H9 (cell line): ENCODE measurements around the gene ACSF3. TPM values are rescaled to one million over a fixed set of nuclear protein-coding genes. Genes with fewer than 3 reads are reported as not detected.

Experiments used
- DNase-seq: peaks from one replicate; pipeline ENCODE4 v3.0.0-alpha.2; 2017
- H2AFZ ChIP-seq: one replicate; pipeline ENCODE4 v1.6.1; 2013; ENCODE audit warnings: mild to moderate bottlenecking, low read length, control low read depth, moderate library complexity
- H2AK5ac ChIP-seq: 2 replicates; pipeline ENCODE4 v1.6.1; 2013; ENCODE audit warnings: low read length, control low read depth, mixed read lengths; ENCODE audit not compliant: insufficient read length
- H2BK120ac ChIP-seq: one replicate; pipeline ENCODE4 v1.6.1; 2013; ENCODE audit warnings: low read depth, mild to moderate bottlenecking, low read length, control low read depth, inconsistent platforms; ENCODE audit not compliant: poor library complexity, severe bottlenecking
- H2BK12ac ChIP-seq: 2 replicates; pipeline ENCODE4 v1.6.1; 2013; ENCODE audit warnings: low read length, control low read depth, mixed read lengths, low read depth; ENCODE audit not compliant: insufficient read length
- H2BK15ac ChIP-seq: 2 replicates; pipeline ENCODE4 v1.6.1; 2013; ENCODE audit warnings: low read depth, low read length, control low read depth
- H2BK20ac ChIP-seq: one replicate; pipeline ENCODE4 v1.6.1; 2013; ENCODE audit warnings: low read depth, mild to moderate bottlenecking, low read length, control low read depth, inconsistent platforms; ENCODE audit not compliant: poor library complexity, severe bottlenecking
- H2BK5ac ChIP-seq: 2 replicates; pipeline ENCODE4 v1.6.1; 2013; ENCODE audit warnings: low read length, control low read depth, mixed read lengths; ENCODE audit not compliant: insufficient read length
- H3K14ac ChIP-seq: 2 replicates; pipeline ENCODE4 v1.6.1; 2013; ENCODE audit warnings: low read length, control low read depth; ENCODE audit not compliant: insufficient read depth
- H3K18ac ChIP-seq: 2 replicates; pipeline ENCODE4 v1.6.1; 2013; ENCODE audit warnings: low read depth, mild to moderate bottlenecking, mixed read lengths, low read length, control low read depth; ENCODE audit not compliant: insufficient read length
- H3K23ac ChIP-seq: 2 replicates; pipeline ENCODE4 v1.6.1; 2013; ENCODE audit warnings: low read length, control low read depth, mixed read lengths, low read depth; ENCODE audit not compliant: insufficient read length
- H3K23me2 ChIP-seq: 2 replicates; pipeline ENCODE4 v1.6.1; 2013; ENCODE audit warnings: low read depth, mild to moderate bottlenecking, mixed read lengths, low read length, control low read depth; ENCODE audit not compliant: insufficient read length, poor library complexity, severe bottlenecking
- H3K27ac ChIP-seq: 2 replicates; pipeline ENCODE4 v1.5.1; 2013; ENCODE audit warnings: low read length, control low read depth, mixed read lengths, low read depth; ENCODE audit not compliant: insufficient read length
- H3K27me3 ChIP-seq: 2 replicates; pipeline ENCODE4 v1.6.1; 2013; ENCODE audit warnings: low read length, control low read depth, inconsistent platforms; ENCODE audit not compliant: insufficient read depth
- H3K4ac ChIP-seq: 2 replicates; pipeline ENCODE4 v1.6.1; 2013; ENCODE audit warnings: low read depth, mild to moderate bottlenecking, control low read depth, inconsistent platforms, low read length, moderate library complexity
- H3K4me1 ChIP-seq: 2 replicates; pipeline ENCODE4 v1.6.1; 2013; ENCODE audit warnings: low read length, control low read depth, inconsistent platforms; ENCODE audit not compliant: insufficient read depth
- H3K4me2 ChIP-seq: 2 replicates; pipeline ENCODE4 v1.6.1; 2013; ENCODE audit warnings: low read length, control low read depth, mixed read lengths; ENCODE audit not compliant: insufficient read length, insufficient read depth
- H3K56ac ChIP-seq: 2 replicates; pipeline ENCODE4 v1.6.1; 2013; ENCODE audit warnings: low read depth, mild to moderate bottlenecking, mixed read lengths, low read length, control low read depth; ENCODE audit not compliant: insufficient read length
- H3K79me1 ChIP-seq: 2 replicates; pipeline ENCODE4 v1.6.1; 2013; ENCODE audit warnings: low read depth, mild to moderate bottlenecking, moderate library complexity, low read length, control low read depth, inconsistent platforms; ENCODE audit not compliant: insufficient read depth, poor library complexity, severe bottlenecking
- H3K79me2 ChIP-seq: 2 replicates; pipeline ENCODE4 v1.6.1; 2013; ENCODE audit warnings: low read length, control low read depth, inconsistent platforms; ENCODE audit not compliant: insufficient read depth
- H3K9ac ChIP-seq: 2 replicates; pipeline ENCODE4 v1.6.1; 2013; ENCODE audit warnings: low read length, control low read depth, mixed read lengths; ENCODE audit not compliant: insufficient read length; ENCODE audit errors: extremely low read depth
- H3K9me3 ChIP-seq: one replicate; pipeline ENCODE4 v1.6.1; 2013; ENCODE audit warnings: low read depth, low read length, inconsistent platforms; ENCODE audit not compliant: control insufficient read depth
- H3T11ph ChIP-seq: one replicate; pipeline ENCODE4 v1.6.1; 2013; ENCODE audit warnings: mild to moderate bottlenecking, low read length, control low read depth, inconsistent platforms
- H4K20me1 ChIP-seq: one replicate; pipeline ENCODE4 v1.6.1; 2013; ENCODE audit not compliant: control insufficient read depth, insufficient read length, insufficient read depth
- H4K5ac ChIP-seq: 2 replicates; pipeline ENCODE4 v1.6.1; 2013; ENCODE audit warnings: low read depth, mild to moderate bottlenecking, mixed read lengths, low read length, control low read depth; ENCODE audit not compliant: insufficient read length
- H4K8ac ChIP-seq: replicated peaks from 2 replicates; pipeline ENCODE4 v1.6.1; 2013; ENCODE audit warnings: low read length, control low read depth, mixed read lengths, low read depth; ENCODE audit not compliant: insufficient read length
- H4K91ac ChIP-seq: 2 replicates; pipeline ENCODE4 v1.6.1; 2013; ENCODE audit warnings: low read depth, mild to moderate bottlenecking, moderate library complexity, mixed read lengths, low read length, control low read depth; ENCODE audit not compliant: insufficient read length
- H3K27ac Mint-ChIP-seq, 3 experiments: 2 replicates in 2 of 3; 3 replicates in 1 of 3; pipeline ENCODE4 v1.8.0; 2020 to 2021; ENCODE audit warnings: mixed read lengths in 3 of 3, mild to moderate bottlenecking in 1 of 3, moderate library complexity in 1 of 3
- H3K27me3 Mint-ChIP-seq: 2 replicates; pipeline ENCODE4 v1.8.0; 2021; ENCODE audit warnings: low read depth, mild to moderate bottlenecking, moderate library complexity, mixed read lengths
- H3K36me3 Mint-ChIP-seq, 3 experiments: 2 replicates in 2 of 3; 3 replicates in 1 of 3; pipeline ENCODE4 v1.8.0; 2020 to 2021; ENCODE audit warnings: low read depth in 3 of 3, mixed read lengths in 3 of 3; ENCODE audit not compliant: insufficient read depth in 1 of 3
- H3K4me1 Mint-ChIP-seq, 2 experiments: 2 replicates each; pipeline ENCODE4 v1.8.0; 2020; ENCODE audit warnings: mixed read lengths in 2 of 2
- H3K4me3 Mint-ChIP-seq, 2 experiments: 2 replicates in 1 of 2; 3 replicates in 1 of 2; pipeline ENCODE4 v1.8.0; 2020 to 2021; ENCODE audit warnings: mild to moderate bottlenecking in 2 of 2, mixed read lengths in 2 of 2, moderate library complexity in 1 of 2
- H3K9me3 Mint-ChIP-seq, 2 experiments: 2 replicates in 1 of 2; 3 replicates in 1 of 2; pipeline ENCODE4 v1.8.0; 2020; ENCODE audit warnings: mild to moderate bottlenecking in 2 of 2, mixed read lengths in 2 of 2, moderate library complexity in 1 of 2
- CTCF ChIP-seq: fragments of 200-600 bp; sonication (generic); conservative IDR thresholded peaks from 3 replicates; pipeline ENCODE4 v1.8.0; 2021; ENCODE audit warnings: antibody characterized with exemption, mild to moderate bottlenecking
- WGBS: extraction: QIAGEN DNeasy Blood & Tissue Kit; methylation state at CpG from one replicate; pipeline ENCODE4 v1.1.7; 2013; ENCODE audit warnings: missing lambda C conversion rate, low lambda C conversion rate, mixed read lengths; ENCODE audit not compliant: insufficient read length; ENCODE audit errors: extremely low coverage; 5-methylcytosine and 5-hydroxymethylcytosine counted together
- total RNA-seq: library from RNA; stranded (reverse); gene quantifications from 2 replicates; pipeline ENCODE4 v1.2.1, GENCODE V29; 2021

ACSF3 gene
- total RNA-seq, 1 experiment from 2014 or later, result 31.3 TPM

- no peak for DNase-seq
- Histone ChIP-seq H3K18ac (no peak overlapping the region), H3K27ac (no peak overlapping the region), H4K5ac (no peak overlapping the region), H4K91ac (no peak overlapping the region), H3K56ac (no peak overlapping the region), H3K27me3 (no peaks in the 10 kb centered on the region), H3K4me2 (no peak overlapping the region), H3K14ac (no peak overlapping the region), H4K20me1 (no peaks in the 10 kb centered on the region), H2BK15ac (no peak overlapping the region), H2BK20ac (no peak overlapping the region), H2BK120ac (no peak overlapping the region), H3K9ac (no peak overlapping the region), H3T11ph (no peak overlapping the region), H3K79me2 (no peaks in the 10 kb centered on the region), H3K9me3 (no peaks in the 10 kb centered on the region), H4K8ac (no peak overlapping the region), H2AFZ (no peak overlapping the region), H2BK5ac (no peak overlapping the region), H3K23me2 (no peaks in the 10 kb centered on the region), H3K23ac (no peak overlapping the region), H3K4me1 (no peaks in the 10 kb centered on the region), H2BK12ac (no peak overlapping the region), H2AK5ac (no peak overlapping the region), H3K79me1 (no peaks in the 10 kb centered on the region), H3K4ac (no peak overlapping the region)
- no peaks in the 10 kb centered on the region for H3K9me3 Mint-ChIP-seq
- TF ChIP-seq CTCF, result no peak
- no peak overlapping the region for H3K4me3 Mint-ChIP-seq
- no peaks in the 10 kb centered on the region for H3K36me3 Mint-ChIP-seq
- no peak overlapping the region for H3K27ac Mint-ChIP-seq
- peaks cover 12% of the 10 kb centered on the region for H3K27me3 Mint-ChIP-seq
- peaks cover 7 to 17% of the 10 kb centered on the region in 2 experiments; a peak in 3 of 4 replicates for H3K4me1 Mint-ChIP-seq
- no CpG with 5 or more reads among the region's 27 CpGs for WGBS
These were observed 82.6 kb downstream of the ACSF3 start for GRCh38 chr16:89176147-89176690.
